Parathyroid adenoma (tissue), 2 donors: ENCODE results near the gene MEIOB.

Source experiments
- H2AFZ ChIP-seq: fragments of 300-600 bp; sonication (generic); one replicate; pipeline ENCODE4 v1.7.0; 2017; ENCODE audit warnings: antibody characterized with exemption, mild to moderate bottlenecking
- H3K27ac ChIP-seq: fragments of 300-600 bp; sonication (generic); one replicate; pipeline ENCODE4 v1.7.0; 2017
- H3K27me3 ChIP-seq: fragments of 300-600 bp; sonication (generic); one replicate; pipeline ENCODE4 v1.7.0; 2017; ENCODE audit warnings: low read length; ENCODE audit not compliant: control insufficient read depth, insufficient read depth
- H3K36me3 ChIP-seq: fragments of 300-600 bp; sonication (generic); one replicate; pipeline ENCODE4 v1.7.0; 2017; ENCODE audit warnings: low read length; ENCODE audit not compliant: control insufficient read depth, insufficient read depth
- H3K4me1 ChIP-seq: fragments of 300-600 bp; sonication (generic); one replicate; pipeline ENCODE4 v1.7.0; 2017; ENCODE audit warnings: control low read depth
- H3K4me2 ChIP-seq: fragments of 300-600 bp; sonication (generic); one replicate; pipeline ENCODE4 v1.7.0; 2017; ENCODE audit warnings: low read length
- H3K4me3 ChIP-seq: fragments of 300-600 bp; sonication (generic); one replicate; pipeline ENCODE4 v1.7.0; 2017; ENCODE audit warnings: low read depth, low read length
- H3K79me2 ChIP-seq: fragments of 300-600 bp; sonication (generic); one replicate; pipeline ENCODE4 v1.7.0; 2017; ENCODE audit warnings: control low read depth
- H3K9ac ChIP-seq: fragments of 300-600 bp; sonication (generic); one replicate; pipeline ENCODE4 v1.7.0; 2017; ENCODE audit warnings: mild to moderate bottlenecking
- H3K9me3 ChIP-seq: fragments of 300-600 bp; sonication (generic); one replicate; pipeline ENCODE4 v1.7.0; 2017; ENCODE audit warnings: low read length; ENCODE audit not compliant: control insufficient read depth
- TF ChIP-seq, protein P1 (sequence below): fragments of 300-600 bp; sonication (generic); IDR thresholded peaks from one replicate; pipeline ENCODE4 v1.7.0; 2017; ENCODE audit warnings: antibody characterized with exemption, mild to moderate bottlenecking
- donor health status: primary hyperparathyroidism.

Gene MEIOB

DNA sequence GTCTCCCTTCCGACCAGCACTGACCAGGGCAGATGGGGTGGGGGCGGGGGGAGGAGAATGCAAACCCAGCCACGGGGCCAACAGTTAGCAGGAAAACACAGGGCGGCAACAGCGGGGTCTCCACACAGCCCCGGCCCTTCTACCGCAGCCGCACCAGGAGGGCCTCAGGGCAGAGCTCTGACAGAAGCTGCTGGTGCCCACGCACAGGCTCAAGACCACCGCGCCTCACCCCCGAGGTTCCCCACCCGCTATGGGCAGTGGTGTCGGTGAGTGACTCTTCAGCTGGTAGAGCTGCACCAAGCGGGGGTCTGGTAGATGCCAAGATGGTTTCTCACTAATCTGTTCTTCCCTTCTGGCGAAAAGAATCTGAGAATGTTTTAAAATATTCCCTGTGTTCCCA, 61.4 kb downstream of the MEIOB start:
- H3K9ac ChIP-seq = no peak overlapping the region
- H3K9me3 ChIP-seq = no peaks in the 10 kb centered on the region
- no peak overlapping the region for H3K4me2 ChIP-seq
- H3K4me3 ChIP-seq = no peak overlapping the region
- H3K79me2 ChIP-seq = peaks cover 16% of the 10 kb centered on the region
- no peak overlapping the region for H2AFZ ChIP-seq
- H3K36me3 ChIP-seq = no peaks in the 10 kb centered on the region
- TF ChIP-seq, protein P1, sequence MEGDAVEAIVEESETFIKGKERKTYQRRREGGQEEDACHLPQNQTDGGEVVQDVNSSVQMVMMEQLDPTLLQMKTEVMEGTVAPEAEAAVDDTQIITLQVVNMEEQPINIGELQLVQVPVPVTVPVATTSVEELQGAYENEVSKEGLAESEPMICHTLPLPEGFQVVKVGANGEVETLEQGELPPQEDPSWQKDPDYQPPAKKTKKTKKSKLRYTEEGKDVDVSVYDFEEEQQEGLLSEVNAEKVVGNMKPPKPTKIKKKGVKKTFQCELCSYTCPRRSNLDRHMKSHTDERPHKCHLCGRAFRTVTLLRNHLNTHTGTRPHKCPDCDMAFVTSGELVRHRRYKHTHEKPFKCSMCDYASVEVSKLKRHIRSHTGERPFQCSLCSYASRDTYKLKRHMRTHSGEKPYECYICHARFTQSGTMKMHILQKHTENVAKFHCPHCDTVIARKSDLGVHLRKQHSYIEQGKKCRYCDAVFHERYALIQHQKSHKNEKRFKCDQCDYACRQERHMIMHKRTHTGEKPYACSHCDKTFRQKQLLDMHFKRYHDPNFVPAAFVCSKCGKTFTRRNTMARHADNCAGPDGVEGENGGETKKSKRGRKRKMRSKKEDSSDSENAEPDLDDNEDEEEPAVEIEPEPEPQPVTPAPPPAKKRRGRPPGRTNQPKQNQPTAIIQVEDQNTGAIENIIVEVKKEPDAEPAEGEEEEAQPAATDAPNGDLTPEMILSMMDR = no peak
- H3K27me3 ChIP-seq = no peaks in the 10 kb centered on the region
- H3K27ac ChIP-seq = no peak overlapping the region
- H3K4me1 ChIP-seq = no peaks in the 10 kb centered on the region

DNA sequence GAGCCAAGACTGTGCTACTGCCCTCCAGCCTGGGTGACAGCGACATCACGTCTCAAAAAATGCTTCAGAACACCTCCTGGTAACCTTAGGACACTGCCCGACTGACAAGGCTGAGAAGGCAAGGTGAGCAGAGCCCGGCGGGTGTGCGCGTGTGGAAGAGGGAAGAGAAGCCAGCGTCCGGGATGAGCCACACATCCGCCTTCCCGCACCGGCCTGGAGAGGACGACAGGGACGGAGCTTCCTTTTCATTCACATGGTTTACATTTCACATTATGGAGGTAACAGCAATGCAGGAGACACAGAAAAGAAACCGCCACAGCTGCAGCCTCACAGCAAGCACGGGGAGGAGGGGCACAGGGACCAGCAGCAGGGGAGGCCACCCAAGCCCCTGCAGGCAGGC, 61.9 kb downstream of the MEIOB start:
- H3K27ac ChIP-seq = no peak overlapping the region
- H3K36me3 ChIP-seq = no peaks in the 10 kb centered on the region

DNA sequence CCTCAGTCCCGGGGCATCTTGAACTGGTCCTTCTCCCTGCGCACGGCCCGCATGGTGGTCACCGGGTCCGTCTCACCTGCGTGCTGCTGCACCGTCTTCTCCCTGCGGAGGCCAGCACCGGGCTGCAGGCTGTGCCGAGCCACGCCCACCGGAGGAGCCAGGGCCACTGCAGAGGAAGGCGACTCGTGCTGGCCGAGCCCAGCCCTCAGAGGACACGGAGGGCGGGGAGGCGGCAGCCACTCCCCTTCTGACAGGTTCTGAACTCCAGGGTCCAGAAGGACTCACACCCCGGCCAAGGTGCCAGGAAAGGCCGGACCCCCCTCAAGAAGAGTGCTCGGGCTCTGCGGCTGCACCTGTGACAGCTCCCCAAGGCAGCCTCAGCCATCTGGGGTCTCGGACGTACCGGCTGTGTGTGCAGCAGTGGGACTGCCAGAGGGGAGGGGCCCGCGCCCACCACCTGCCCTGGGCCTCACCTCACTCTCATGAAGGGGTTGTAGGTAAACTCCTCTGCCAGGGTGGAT, 62.6 kb downstream of the MEIOB start:
- no peaks in the 10 kb centered on the region for H3K4me1 ChIP-seq
- H3K9ac ChIP-seq = no peak overlapping the region
- H3K9me3 ChIP-seq = no peaks in the 10 kb centered on the region
- H3K36me3 ChIP-seq = no peaks in the 10 kb centered on the region
- H3K79me2 ChIP-seq = peaks cover 16% of the 10 kb centered on the region
- H3K27ac ChIP-seq = no peak overlapping the region
- no peaks in the 10 kb centered on the region for H3K27me3 ChIP-seq
- H3K4me3 ChIP-seq = no peak overlapping the region
- no peak overlapping the region for H2AFZ ChIP-seq
- H3K4me2 ChIP-seq = no peak overlapping the region
- TF ChIP-seq, protein P1 = no peak

More for the DNA sequence above, 61.9 kb downstream of the MEIOB start:
- Histone ChIP-seq H3K79me2 (peaks cover 16% of the 10 kb centered on the region), H3K9ac (no peak overlapping the region), H3K27me3 (no peaks in the 10 kb centered on the region), H3K4me2 (no peak overlapping the region), H3K4me3 (no peak overlapping the region), H2AFZ (no peak overlapping the region), H3K4me1 (no peaks in the 10 kb centered on the region), H3K9me3 (no peaks in the 10 kb centered on the region)
- TF ChIP-seq, protein P1 = no peak

DNA sequence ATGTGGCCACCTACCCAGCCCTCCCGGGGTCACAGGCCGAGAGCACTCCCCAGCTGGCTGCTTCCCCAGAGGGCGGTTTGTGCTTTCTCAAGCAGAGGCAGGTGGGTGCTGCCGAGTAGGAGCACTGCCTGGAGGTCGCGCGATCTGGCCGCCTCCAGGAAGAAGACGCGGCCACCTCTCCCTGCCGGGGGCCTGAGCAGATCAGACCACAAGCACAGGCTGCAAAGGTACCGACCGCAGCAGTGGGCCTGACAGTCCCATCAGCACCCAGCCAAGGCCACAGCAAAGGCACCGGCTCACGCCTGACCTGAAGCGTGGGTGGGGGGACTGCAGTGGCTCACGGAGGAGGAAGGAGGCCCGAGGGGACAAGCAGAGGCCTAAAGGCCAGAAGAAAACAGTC, 63.3 kb downstream of the MEIOB start:
- Histone ChIP-seq H2AFZ (no peak overlapping the region), H3K9me3 (no peaks in the 10 kb centered on the region), H3K79me2 (peaks cover 16% of the 10 kb centered on the region), H3K4me2 (no peak overlapping the region), H3K27ac (no peak overlapping the region), H3K27me3 (no peaks in the 10 kb centered on the region), H3K9ac (no peak overlapping the region), H3K4me3 (no peak overlapping the region), H3K4me1 (no peaks in the 10 kb centered on the region), H3K36me3 (no peaks in the 10 kb centered on the region)
- TF ChIP-seq, protein P1 = no peak

DNA sequence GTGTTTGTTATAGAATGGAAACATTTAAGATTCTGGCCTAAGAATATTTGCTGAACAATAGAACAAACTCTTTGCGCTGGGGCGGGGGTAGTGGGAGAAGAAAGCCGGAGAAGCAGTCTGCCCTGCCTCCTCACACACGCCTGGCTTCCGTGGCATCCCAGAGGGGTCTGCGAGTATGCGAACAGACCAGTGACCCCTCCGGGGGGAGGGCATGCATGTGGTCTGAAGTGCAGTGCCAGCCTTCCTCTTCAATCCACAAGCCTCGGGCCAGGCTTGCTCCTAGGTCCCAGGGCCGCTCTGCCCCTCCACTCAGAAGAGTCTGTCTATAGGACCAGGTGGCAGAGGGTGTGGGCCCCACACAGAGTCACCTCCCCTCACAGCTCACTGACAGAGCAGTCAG, 64.3 kb downstream of the MEIOB start:
- Histone ChIP-seq H2AFZ (no peak overlapping the region), H3K27me3 (no peaks in the 10 kb centered on the region), H3K9me3 (no peaks in the 10 kb centered on the region), H3K4me1 (no peaks in the 10 kb centered on the region), H3K9ac (no peak overlapping the region), H3K4me2 (no peak overlapping the region), H3K4me3 (no peak overlapping the region), H3K36me3 (no peaks in the 10 kb centered on the region), H3K79me2 (peaks cover 16% of the 10 kb centered on the region), H3K27ac (no peak overlapping the region)
- TF ChIP-seq, protein P1 = no peak
